Measurements from ENCODE around the gene NOXRED1. TPM values are rescaled to one million over a fixed set of nuclear protein-coding genes. Genes with fewer than 3 reads are reported as not detected.

NOXRED1 gene
- polyA plus RNA-seq, 1 donor from 2014 or later, result 0.19 TPM

GRCh38 chr14:77390188-77390587 is 33.1 kb downstream of the NOXRED1 start:
- no peaks in the 10 kb centered on the region for H3K9me3 ChIP-seq (ENCODE audit: low read length)
- H3K9me2 ChIP-seq (ENCODE audit: insufficient read depth, low read length), result no peaks in the 10 kb centered on the region
- no peak for TF ChIP-seq TAF1 (IDR thresholded peaks at IDR 0.05; ENCODE audit: low read depth)
- TF ChIP-seq POLR2AphosphoS5 (IDR thresholded peaks at IDR 0.05), result no peak
- TF ChIP-seq CTCF (IDR thresholded peaks at IDR 0.05; ENCODE audit: poor library complexity, severe bottlenecking), result no peak
- no peak for TF ChIP-seq RAD21 (conservative IDR thresholded peaks at IDR 0.05)
- TF ChIP-seq SMC3 (conservative IDR thresholded peaks at IDR 0.05; ENCODE audit: poor library complexity), result no peak
- no peak for TF ChIP-seq EZH2 (IDR thresholded peaks at IDR 0.05; ENCODE audit: borderline replicate concordance, insufficient read depth, low read length, poor library complexity, severe bottlenecking)
- TF ChIP-seq REST (IDR thresholded peaks at IDR 0.05; ENCODE audit: borderline replicate concordance), result no peak
- TF ChIP-seq MXI1 (conservative IDR thresholded peaks at IDR 0.05; ENCODE audit: poor library complexity, severe bottlenecking), result no peak
- TF ChIP-seq EP300 (conservative IDR thresholded peaks at IDR 0.05; ENCODE audit: poor library complexity, severe bottlenecking), result no peak

GRCh38 chr14:77378701-77379100 is 44.6 kb downstream of the NOXRED1 start:
- Histone ChIP-seq H3F3A (ENCODE audit: insufficient read depth, low read length, poor library complexity, severe bottlenecking) (no peaks in the 10 kb centered on the region), H3K36me3 (ENCODE audit: insufficient read depth, low read length) (no peaks in the 10 kb centered on the region), H3K79me2 (replicated peaks; ENCODE audit: insufficient read depth, low read length) (peaks cover 11% of the 10 kb centered on the region), H3K4me3 (ENCODE audit: low read length) (no peak overlapping the region), H4K20me1 (ENCODE audit: insufficient read depth) (no peaks in the 10 kb centered on the region), H3K27me3 (ENCODE audit: insufficient read depth, low read depth, low read length) (no peaks in the 10 kb centered on the region), H3K9me3 (ENCODE audit: low read length) (no peaks in the 10 kb centered on the region), H3K27ac (ENCODE audit: low read length) (no peak overlapping the region), H3K9ac (ENCODE audit: low read length) (no peak overlapping the region), H3K4me2 (ENCODE audit: low read length) (no peak overlapping the region), H3K9me2 (ENCODE audit: insufficient read depth, low read length) (no peaks in the 10 kb centered on the region), H2AFZ (ENCODE audit: low read depth, low read length) (no peak overlapping the region)
- TF ChIP-seq MXI1 (conservative IDR thresholded peaks at IDR 0.05; ENCODE audit: poor library complexity, severe bottlenecking), result no peak
- TF ChIP-seq RAD21 (conservative IDR thresholded peaks at IDR 0.05), result no peak
- TF ChIP-seq EP300 (conservative IDR thresholded peaks at IDR 0.05; ENCODE audit: poor library complexity, severe bottlenecking), result no peak
- no peak for TF ChIP-seq EZH2 (IDR thresholded peaks at IDR 0.05; ENCODE audit: borderline replicate concordance, insufficient read depth, low read length, poor library complexity, severe bottlenecking)
- TF ChIP-seq TAF1 (IDR thresholded peaks at IDR 0.05; ENCODE audit: low read depth), result no peak
- TF ChIP-seq REST (IDR thresholded peaks at IDR 0.05; ENCODE audit: borderline replicate concordance), result no peak
- no peak for TF ChIP-seq CTCF (IDR thresholded peaks at IDR 0.05; ENCODE audit: poor library complexity, severe bottlenecking)
- no peak for TF ChIP-seq SMC3 (conservative IDR thresholded peaks at IDR 0.05; ENCODE audit: poor library complexity)
- TF ChIP-seq POLR2AphosphoS5 (IDR thresholded peaks at IDR 0.05), result no peak

More at GRCh38 chr14:77390188-77390587, 33.1 kb downstream of the NOXRED1 start:
- Histone ChIP-seq H3K27ac (ENCODE audit: low read length) (no peak overlapping the region), H3F3A (ENCODE audit: insufficient read depth, low read length, poor library complexity, severe bottlenecking) (no peaks in the 10 kb centered on the region), H3K27me3 (ENCODE audit: insufficient read depth, low read depth, low read length) (no peaks in the 10 kb centered on the region), H3K4me3 (ENCODE audit: low read length) (no peak overlapping the region), H3K79me2 (replicated peaks; ENCODE audit: insufficient read depth, low read length) (no peaks in the 10 kb centered on the region), H3K4me2 (ENCODE audit: low read length) (no peak overlapping the region), H2AFZ (ENCODE audit: low read depth, low read length) (no peak overlapping the region), H4K20me1 (ENCODE audit: insufficient read depth) (no peaks in the 10 kb centered on the region), H3K36me3 (ENCODE audit: insufficient read depth, low read length) (no peaks in the 10 kb centered on the region), H3K9ac (ENCODE audit: low read length) (no peak overlapping the region)

Data from neural cell (in vitro differentiated cells).